ENCODE results near the gene ESRP2.

ESRP2 gene

GRCh38 chr16:68216240-68216639, 19.7 kb downstream of the ESRP2 start:
- Histone ChIP-seq H3K9ac (no peak overlapping the region), H3K27me3 (ENCODE audit: control insufficient read depth, insufficient read depth, low read length) (no peaks in the 10 kb centered on the region), H3K4me1 (peaks cover 18% of the 10 kb centered on the region), H3K36me3 (ENCODE audit: control insufficient read depth, insufficient read depth, low read length) (no peaks in the 10 kb centered on the region), H3K79me2 (peaks cover 2% of the 10 kb centered on the region), H3K9me3 (ENCODE audit: control insufficient read depth, low read length) (no peaks in the 10 kb centered on the region), H3K27ac (no peak overlapping the region), H3K4me2 (ENCODE audit: low read length) (no peak overlapping the region), H3K4me3 (ENCODE audit: low read depth, low read length) (no peak overlapping the region), H2AFZ (no peak overlapping the region)
- no peak for TF ChIP-seq CTCF (IDR thresholded peaks at IDR 0.05)

GRCh38 chr16:68215302-68215701, 20.6 kb downstream of the ESRP2 start:
- Histone ChIP-seq H3K27ac (no peak overlapping the region), H3K4me1 (peaks cover 18% of the 10 kb centered on the region), H3K79me2 (peaks cover 2% of the 10 kb centered on the region), H3K4me2 (ENCODE audit: low read length) (no peak overlapping the region), H3K36me3 (ENCODE audit: control insufficient read depth, insufficient read depth, low read length) (no peaks in the 10 kb centered on the region), H3K4me3 (ENCODE audit: low read depth, low read length) (no peak overlapping the region), H3K9ac (no peak overlapping the region), H2AFZ (no peak overlapping the region), H3K9me3 (ENCODE audit: control insufficient read depth, low read length) (no peaks in the 10 kb centered on the region), H3K27me3 (ENCODE audit: control insufficient read depth, insufficient read depth, low read length) (no peaks in the 10 kb centered on the region)
- no peak for TF ChIP-seq CTCF (IDR thresholded peaks at IDR 0.05)

- no peak overlapping the region for H3K4me2 ChIP-seq (ENCODE audit: low read length)
- no peaks in the 10 kb centered on the region for H3K36me3 ChIP-seq (ENCODE audit: control insufficient read depth, insufficient read depth, low read length)
- H3K4me3 ChIP-seq (ENCODE audit: low read depth, low read length): no peak overlapping the region
- no peaks in the 10 kb centered on the region for H3K27me3 ChIP-seq (ENCODE audit: control insufficient read depth, insufficient read depth, low read length)
- no peak overlapping the region for H3K9ac ChIP-seq
- H3K9me3 ChIP-seq (ENCODE audit: control insufficient read depth, low read length): no peaks in the 10 kb centered on the region
- no peak overlapping the region for H3K27ac ChIP-seq
- no peak overlapping the region for H2AFZ ChIP-seq
- H3K4me1 ChIP-seq: peaks cover 18% of the 10 kb centered on the region
- H3K79me2 ChIP-seq: peaks cover 4% of the 10 kb centered on the region
- no peak for TF ChIP-seq CTCF (IDR thresholded peaks at IDR 0.05)
These were observed 21.2 kb downstream of the ESRP2 start for GRCh38 chr16:68214726-68215125.

- H3K9ac ChIP-seq: no peak overlapping the region
- H3K36me3 ChIP-seq (ENCODE audit: control insufficient read depth, insufficient read depth, low read length): no peaks in the 10 kb centered on the region
- H3K79me2 ChIP-seq: peaks cover 22% of the 10 kb centered on the region
- no peak overlapping the region for H3K4me3 ChIP-seq (ENCODE audit: low read depth, low read length)
- H3K4me1 ChIP-seq: peaks cover 3% of the 10 kb centered on the region
- H3K4me2 ChIP-seq (ENCODE audit: low read length): no peak overlapping the region
- no peak overlapping the region for H3K27ac ChIP-seq
- no peak overlapping the region for H2AFZ ChIP-seq
- no peaks in the 10 kb centered on the region for H3K9me3 ChIP-seq (ENCODE audit: control insufficient read depth, low read length)
- no peaks in the 10 kb centered on the region for H3K27me3 ChIP-seq (ENCODE audit: control insufficient read depth, insufficient read depth, low read length)
- TF ChIP-seq CTCF (IDR thresholded peaks at IDR 0.05): no peak
These were observed 29.7 kb downstream of the ESRP2 start for GRCh38 chr16:68206245-68206644.

- H3K36me3 ChIP-seq (ENCODE audit: control insufficient read depth, insufficient read depth, low read length): no peaks in the 10 kb centered on the region
These were observed 33.8 kb downstream of the ESRP2 start for GRCh38 chr16:68202091-68202519.

More at GRCh38 chr16:68202091-68202519, 33.8 kb downstream of the ESRP2 start:
- Histone ChIP-seq H3K27ac (no peak overlapping the region), H3K9me3 (ENCODE audit: control insufficient read depth, low read length) (no peaks in the 10 kb centered on the region), H3K27me3 (ENCODE audit: control insufficient read depth, insufficient read depth, low read length) (no peaks in the 10 kb centered on the region), H2AFZ (no peak overlapping the region), H3K4me3 (ENCODE audit: low read depth, low read length) (no peak overlapping the region), H3K79me2 (peaks cover 6% of the 10 kb centered on the region), H3K4me2 (ENCODE audit: low read length) (no peak overlapping the region), H3K4me1 (peaks cover 5% of the 10 kb centered on the region), H3K9ac (no peak overlapping the region)
- no peak for TF ChIP-seq CTCF (IDR thresholded peaks at IDR 0.05)

Measured in parathyroid adenoma (tissue), 2 donors.